ENCODE data around the gene PTPRG.

Gene PTPRG

GRCh38 chr3:61571516-61572336, 10.4 kb downstream of the PTPRG start:
- no peaks in the 10 kb centered on the region for H3K36me3 Mint-ChIP-seq
- H3K27me3 Mint-ChIP-seq: no peaks in the 10 kb centered on the region
- H3K9me3 Mint-ChIP-seq: no peaks in the 10 kb centered on the region
- no peak for ATAC-seq
- no peak overlapping the region for H3K4me3 Mint-ChIP-seq
- no peaks in the 10 kb centered on the region for H3K4me1 Mint-ChIP-seq
- no peak overlapping the region for H3K27ac Mint-ChIP-seq

- H3K9me3 Mint-ChIP-seq: no peaks in the 10 kb centered on the region
- H3K4me1 Mint-ChIP-seq: no peaks in the 10 kb centered on the region
- no peak overlapping the region for H3K4me3 Mint-ChIP-seq
- no peak overlapping the region for H3K27ac Mint-ChIP-seq
- H3K36me3 Mint-ChIP-seq: no peaks in the 10 kb centered on the region
- no peak for ATAC-seq
- no peaks in the 10 kb centered on the region for H3K27me3 Mint-ChIP-seq
These were observed 11.5 kb downstream of the PTPRG start for GRCh38 chr3:61572879-61573278.

GRCh38 chr3:61573441-61573840, 12.1 kb downstream of the PTPRG start:
- Mint-ChIP-seq H3K4me3 (no peak overlapping the region), H3K4me1 (no peaks in the 10 kb centered on the region), H3K27ac (no peak overlapping the region), H3K27me3 (no peaks in the 10 kb centered on the region), H3K9me3 (no peaks in the 10 kb centered on the region), H3K36me3 (no peaks in the 10 kb centered on the region)
- no peak for ATAC-seq

- H3K4me1 Mint-ChIP-seq: no peaks in the 10 kb centered on the region
- no peak overlapping the region for H3K27ac Mint-ChIP-seq
- no peaks in the 10 kb centered on the region for H3K27me3 Mint-ChIP-seq
- ATAC-seq: no peak
- no peaks in the 10 kb centered on the region for H3K36me3 Mint-ChIP-seq
- H3K9me3 Mint-ChIP-seq: no peaks in the 10 kb centered on the region
- no peak overlapping the region for H3K4me3 Mint-ChIP-seq
These were observed 13.5 kb downstream of the PTPRG start for GRCh38 chr3:61574854-61575253.

GRCh38 chr3:61575893-61576292, 14.5 kb downstream of the PTPRG start:
- no peaks in the 10 kb centered on the region for H3K4me1 Mint-ChIP-seq
- H3K9me3 Mint-ChIP-seq: no peaks in the 10 kb centered on the region
- no peak overlapping the region for H3K27ac Mint-ChIP-seq
- no peak overlapping the region for H3K4me3 Mint-ChIP-seq
- H3K36me3 Mint-ChIP-seq: no peaks in the 10 kb centered on the region
- no peaks in the 10 kb centered on the region for H3K27me3 Mint-ChIP-seq
- no peak for ATAC-seq

- no peak overlapping the region for H3K4me3 Mint-ChIP-seq
- H3K36me3 Mint-ChIP-seq: no peaks in the 10 kb centered on the region
- H3K9me3 Mint-ChIP-seq: no peaks in the 10 kb centered on the region
- ATAC-seq: no peak
- no peaks in the 10 kb centered on the region for H3K4me1 Mint-ChIP-seq
- no peaks in the 10 kb centered on the region for H3K27me3 Mint-ChIP-seq
- H3K27ac Mint-ChIP-seq: no peak overlapping the region
These were observed 16.4 kb downstream of the PTPRG start for GRCh38 chr3:61577760-61578159.

GRCh38 chr3:61578667-61579367, 17.4 kb downstream of the PTPRG start:
- no peaks in the 10 kb centered on the region for H3K4me1 Mint-ChIP-seq
- H3K27ac Mint-ChIP-seq: no peak overlapping the region
- ATAC-seq: no peak
- no peaks in the 10 kb centered on the region for H3K9me3 Mint-ChIP-seq
- H3K4me3 Mint-ChIP-seq: no peak overlapping the region
- H3K36me3 Mint-ChIP-seq: no peaks in the 10 kb centered on the region
- no peaks in the 10 kb centered on the region for H3K27me3 Mint-ChIP-seq

- Mint-ChIP-seq H3K36me3 (no peaks in the 10 kb centered on the region), H3K4me1 (no peaks in the 10 kb centered on the region), H3K9me3 (no peaks in the 10 kb centered on the region), H3K27ac (no peak overlapping the region), H3K4me3 (no peak overlapping the region), H3K27me3 (peaks cover 6% of the 10 kb centered on the region)
- no peak for ATAC-seq
These were observed 18.3 kb downstream of the PTPRG start for GRCh38 chr3:61579685-61580084.

GRCh38 chr3:61580982-61581643, 19.7 kb downstream of the PTPRG start:
- peaks cover 10% of the 10 kb centered on the region for H3K27me3 Mint-ChIP-seq
- no peaks in the 10 kb centered on the region for H3K9me3 Mint-ChIP-seq
- H3K27ac Mint-ChIP-seq: no peak overlapping the region
- ATAC-seq: no peak
- H3K4me1 Mint-ChIP-seq: no peaks in the 10 kb centered on the region
- no peak overlapping the region for H3K4me3 Mint-ChIP-seq
- no peaks in the 10 kb centered on the region for H3K36me3 Mint-ChIP-seq

- ATAC-seq: no peak
- H3K27ac Mint-ChIP-seq: no peak overlapping the region
- no peaks in the 10 kb centered on the region for H3K4me1 Mint-ChIP-seq
- H3K9me3 Mint-ChIP-seq: no peaks in the 10 kb centered on the region
- no peaks in the 10 kb centered on the region for H3K36me3 Mint-ChIP-seq
- H3K27me3 Mint-ChIP-seq: peaks cover 10% of the 10 kb centered on the region
- H3K4me3 Mint-ChIP-seq: no peak overlapping the region
These were observed 20.9 kb downstream of the PTPRG start for GRCh38 chr3:61582287-61582686.

GRCh38 chr3:61582846-61583245, 21.5 kb downstream of the PTPRG start:
- H3K9me3 Mint-ChIP-seq: no peaks in the 10 kb centered on the region
- no peak for ATAC-seq
- H3K27me3 Mint-ChIP-seq: peaks cover 10% of the 10 kb centered on the region
- no peak overlapping the region for H3K27ac Mint-ChIP-seq
- H3K36me3 Mint-ChIP-seq: no peaks in the 10 kb centered on the region
- no peak overlapping the region for H3K4me3 Mint-ChIP-seq
- no peaks in the 10 kb centered on the region for H3K4me1 Mint-ChIP-seq

- H3K27me3 Mint-ChIP-seq: peaks cover 10% of the 10 kb centered on the region
- H3K9me3 Mint-ChIP-seq: no peaks in the 10 kb centered on the region
- no peak overlapping the region for H3K4me3 Mint-ChIP-seq
- H3K27ac Mint-ChIP-seq: no peak overlapping the region
- no peaks in the 10 kb centered on the region for H3K4me1 Mint-ChIP-seq
- H3K36me3 Mint-ChIP-seq: no peaks in the 10 kb centered on the region
- ATAC-seq: no peak
These were observed 22.8 kb downstream of the PTPRG start for GRCh38 chr3:61583890-61584875.

GRCh38 chr3:61589856-61590255, 28.5 kb downstream of the PTPRG start:
- Mint-ChIP-seq H3K4me3 (no peak overlapping the region), H3K4me1 (no peaks in the 10 kb centered on the region), H3K27ac (no peak overlapping the region), H3K9me3 (peaks cover 3% of the 10 kb centered on the region), H3K27me3 (peaks cover 3% of the 10 kb centered on the region), H3K36me3 (no peaks in the 10 kb centered on the region)
- no peak for ATAC-seq

GRCh38 chr3:61591300-61591699, 29.9 kb downstream of the PTPRG start:
- peaks cover 3% of the 10 kb centered on the region for H3K9me3 Mint-ChIP-seq

More at GRCh38 chr3:61591300-61591699, 29.9 kb downstream of the PTPRG start:
- Mint-ChIP-seq H3K27me3 (no peaks in the 10 kb centered on the region), H3K36me3 (no peaks in the 10 kb centered on the region), H3K4me3 (no peak overlapping the region), H3K4me1 (no peaks in the 10 kb centered on the region), H3K27ac (no peak overlapping the region)
- ATAC-seq: no peak
